Measurements from ENCODE around the gene CHST15. TPM values are rescaled to one million over a fixed set of nuclear protein-coding genes. Genes with fewer than 3 reads are reported as not detected.

CHST15 gene
- total RNA-seq, 4 donors from 2014 or later: 43.2 to 104 (median 81.5) TPM

DNA sequence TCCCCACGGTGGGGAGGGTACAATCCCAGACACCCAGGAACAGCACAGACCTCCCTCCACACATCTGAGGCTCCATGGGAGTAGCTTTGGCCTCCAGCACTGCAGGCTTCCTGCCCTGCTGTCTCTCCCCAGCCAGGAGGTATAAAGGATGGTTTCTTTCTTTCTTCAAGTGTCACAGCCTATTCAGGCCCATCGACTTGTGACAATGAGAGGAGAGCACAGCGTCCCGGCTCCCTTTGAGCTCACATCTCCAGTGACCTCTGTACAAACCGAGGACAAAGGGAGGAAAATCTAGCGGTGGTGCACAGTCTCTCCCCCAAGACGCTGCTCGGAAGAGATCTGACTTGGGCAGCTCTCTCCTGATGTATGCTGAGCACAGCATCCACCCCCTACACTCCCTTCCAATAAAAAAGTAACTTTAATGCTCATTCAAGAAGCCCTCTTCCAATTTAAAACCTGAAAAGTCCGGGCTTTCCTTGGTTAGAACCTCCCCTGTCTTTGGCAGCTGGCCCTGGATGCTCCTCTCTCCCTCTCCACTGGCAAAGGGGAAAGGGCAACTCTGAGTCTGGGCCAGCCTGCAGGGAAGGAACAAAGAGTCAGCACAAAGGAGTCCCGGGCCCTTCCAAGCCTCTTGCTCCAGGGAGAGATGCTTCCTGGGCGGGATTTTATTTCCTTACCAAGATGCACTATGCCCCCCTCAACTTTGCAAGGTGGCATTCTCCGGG, 18.0 kb downstream of the CHST15 start:
- Histone ChIP-seq H3K4me1 (peaks cover 16 to 22% of the 10 kb centered on the region in 2 donors), H3K27me3 (no peaks in the 10 kb centered on the region), H3K4me3 (replicated peaks in 1 of 3) (no peak overlapping the region), H3K36me3 (no peaks in the 10 kb centered on the region), H3K27ac (peak overlapping the region in 1 of 3 donors; percentile 21), H3K9me3 (no peaks in the 10 kb centered on the region)
- WGBS, 2 donors: 45 to 46% methylated on average over 11 to 12 of the region's 12 CpGs
- DNase-seq: peak; percentile 33 to 34
- intact Hi-C loops (cut with DNase I): no loop called here
- TF ChIP-seq CTCF (IDR thresholded peaks at IDR 0.05): no peak
- no peak for TF ChIP-seq POLR2A (IDR thresholded peaks at IDR 0.05)

DNA sequence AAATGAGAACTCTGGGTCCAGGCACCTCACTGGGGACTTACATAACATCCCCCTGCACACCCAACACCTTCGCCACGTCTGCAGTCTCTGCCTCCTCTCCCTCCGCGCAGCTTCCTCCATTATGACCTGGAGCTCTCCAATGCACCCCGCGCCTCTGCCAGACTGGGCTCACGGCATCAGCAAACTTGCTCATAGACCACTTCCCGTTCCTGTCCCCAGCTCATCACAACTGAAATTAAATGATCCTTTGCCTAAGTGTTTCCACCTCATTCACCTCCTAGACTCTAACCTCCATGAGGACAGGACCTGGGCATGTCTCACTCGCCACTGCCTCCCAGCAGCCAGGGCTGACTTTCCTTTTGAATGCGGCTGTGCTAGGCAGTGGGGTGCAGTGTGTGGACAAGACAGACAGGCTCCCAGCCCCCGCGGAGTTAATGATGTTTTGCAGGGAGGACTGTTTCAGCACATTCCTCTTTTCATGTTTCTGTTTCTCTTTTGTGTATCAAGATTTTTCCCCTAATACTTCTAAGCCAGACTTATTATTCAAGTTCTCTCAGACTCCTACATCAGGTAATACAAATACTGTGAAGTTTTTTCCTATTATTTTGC, 18.8 kb downstream of the CHST15 start:
- no peaks in the 10 kb centered on the region for H3K27me3 ChIP-seq
- H3K36me3 ChIP-seq: no peaks in the 10 kb centered on the region
- WGBS, 2 donors: 84 to 89% methylated on average over 12 of the region's 12 CpGs
- H3K4me3 ChIP-seq (replicated peaks in 1 of 3): no peak overlapping the region
- peaks cover 16 to 22% of the 10 kb centered on the region in 2 donors for H3K4me1 ChIP-seq
- no peak for DNase-seq
- H3K9me3 ChIP-seq: no peaks in the 10 kb centered on the region
- intact Hi-C loops (cut with DNase I): no loop called here
- H3K27ac ChIP-seq: no peak overlapping the region
- no peak for TF ChIP-seq CTCF (IDR thresholded peaks at IDR 0.05)
- TF ChIP-seq POLR2A (IDR thresholded peaks at IDR 0.05): no peak

DNA sequence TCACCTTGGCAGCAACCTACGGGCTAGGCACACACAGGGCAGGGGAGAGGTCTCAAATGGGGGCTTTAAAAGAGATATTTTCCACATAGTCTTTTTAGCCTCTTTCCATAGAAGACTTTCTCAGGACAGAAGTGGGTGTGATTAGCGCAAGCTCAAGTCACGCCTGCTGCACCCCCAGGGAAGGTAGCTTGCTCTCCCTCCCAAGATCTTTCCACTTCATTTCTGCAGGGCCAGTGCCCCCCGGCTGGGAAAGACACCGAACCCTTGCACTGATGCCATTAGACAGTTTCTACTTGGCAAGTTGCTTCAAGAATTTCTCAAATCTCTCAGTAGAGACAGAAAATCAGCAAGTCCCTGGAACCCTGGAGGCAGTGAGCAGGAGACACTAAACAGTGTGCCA, 19.4 kb downstream of the CHST15 start:
- Histone ChIP-seq H3K27me3 (no peaks in the 10 kb centered on the region), H3K36me3 (no peaks in the 10 kb centered on the region), H3K4me1 (peaks cover 16 to 22% of the 10 kb centered on the region in 2 donors), H3K27ac (no peak overlapping the region), H3K9me3 (no peaks in the 10 kb centered on the region), H3K4me3 (replicated peaks in 1 of 3) (no peak overlapping the region)
- 97 to 99% methylated on average over 5 of the region's 5 CpGs for WGBS, 2 donors
- DNase-seq: no peak
- no peak for TF ChIP-seq POLR2A (IDR thresholded peaks at IDR 0.05)
- no peak for TF ChIP-seq CTCF (IDR thresholded peaks at IDR 0.05)
- intact Hi-C loops (cut with DNase I): no loop called here

GRCh38 chr10:124072541-124072940, 20.9 kb downstream of the CHST15 start:
- TF ChIP-seq CTCF (IDR thresholded peaks at IDR 0.05): no peak
- TF ChIP-seq POLR2A (IDR thresholded peaks at IDR 0.05): no peak
- H3K4me3 ChIP-seq (replicated peaks in 1 of 3): no peak overlapping the region
- intact Hi-C loops (cut with DNase I): no loop called here
- peaks cover 21 to 24% of the 10 kb centered on the region in 2 donors for H3K4me1 ChIP-seq
- DNase-seq: no peak
- H3K36me3 ChIP-seq: no peaks in the 10 kb centered on the region
- no peaks in the 10 kb centered on the region for H3K9me3 ChIP-seq
- WGBS, 2 donors: 84 to 87% methylated on average over 3 of the region's 3 CpGs
- H3K27ac ChIP-seq: no peak overlapping the region
- no peaks in the 10 kb centered on the region for H3K27me3 ChIP-seq

GRCh38 chr10:124072106-124072505, 21.3 kb downstream of the CHST15 start:
- no peaks in the 10 kb centered on the region for H3K36me3 ChIP-seq
- H3K27ac ChIP-seq: no peak overlapping the region
- no peaks in the 10 kb centered on the region for H3K9me3 ChIP-seq
- peaks cover 25 to 29% of the 10 kb centered on the region in 2 donors for H3K4me1 ChIP-seq
- DNase-seq: no peak
- H3K27me3 ChIP-seq: no peaks in the 10 kb centered on the region
- intact Hi-C loops (cut with DNase I): no loop called here
- no peak overlapping the region for H3K4me3 ChIP-seq (replicated peaks in 1 of 3)
- no peak for TF ChIP-seq POLR2A (IDR thresholded peaks at IDR 0.05)
- no peak for TF ChIP-seq CTCF (IDR thresholded peaks at IDR 0.05)
- WGBS, 2 donors: 79 to 87% methylated on average over 3 to 4 of the region's 4 CpGs
